Psoas muscle (tissue), 8 donors: ENCODE data around the gene SLC38A1. TPM values are rescaled to one million over a fixed set of nuclear protein-coding genes. Genes with fewer than 3 reads are reported as not detected.

Experiments
- ATAC-seq, 4 donors: fragments of 200-7000 bp; cut with Tn5 transposase; one replicate each; pipeline ENCODE4 v1.9.1; 2020; ENCODE audit warnings: moderate library complexity in 3 of 4, mild to moderate bottlenecking in 2 of 4
- DNase-seq, 2 donors: peaks; one replicate each; pipeline ENCODE4 v3.0.0-alpha.2; 2020
- H3K27ac ChIP-seq: fragments of 200-600 bp; one replicate; pipeline ENCODE4 v1.8.0; 2022
- H3K27me3 ChIP-seq, 3 donors: fragments of 200-600 bp in 1 of 3; one replicate each; pipeline versions ENCODE4 v1.6.1 to v1.8.0; 2013 to 2022; ENCODE audit warnings: low read length in 2 of 3, mild to moderate bottlenecking in 2 of 3, moderate library complexity in 1 of 3; ENCODE audit not compliant: insufficient read depth in 3 of 3
- H3K36me3 ChIP-seq, 2 donors: fragments of 200-600 bp in 1 of 2; one replicate each; pipeline versions ENCODE4 v1.6.1 to v1.8.0; 2013 to 2022; ENCODE audit warnings: low read depth in 1 of 2, mild to moderate bottlenecking in 1 of 2, moderate library complexity in 1 of 2; ENCODE audit not compliant: insufficient read depth in 1 of 2
- H3K4me1 ChIP-seq: fragments of 200-600 bp; one replicate; pipeline ENCODE4 v1.8.0; 2022
- H3K4me3 ChIP-seq: fragments of 200-600 bp; one replicate; pipeline ENCODE4 v1.8.0; 2022; ENCODE audit warnings: mild to moderate bottlenecking
- H3K9me3 ChIP-seq: fragments of 200-600 bp; one replicate; pipeline ENCODE4 v1.8.0; 2022
- CTCF ChIP-seq: fragments of 200-600 bp; IDR thresholded peaks from one replicate; pipeline ENCODE4 v1.8.0; 2022; ENCODE audit warnings: antibody characterized with exemption
- WGBS, 3 donors: extraction: QIAGEN DNeasy Blood & Tissue Kit; methylation state at CpG; one replicate each; pipeline versions ENCODE4 v1.1.6 to v1.1.7; 2013; 5-methylcytosine and 5-hydroxymethylcytosine counted together
- intact Hi-C, 2 donors: fragments of 100-400 bp; cut with DNase I; formaldehyde crosslinking; loops; one replicate each; pipeline versions ENCODE4 v1.11.0 to v1.14.2; 2022
- polyA plus RNA-seq, 3 donors: library from polyadenylated mRNA; stranded (reverse); fragments of 200-250 nt; gene quantifications; one replicate each; pipeline ENCODE4 v1.2.3, GENCODE V29; 2013
- total RNA-seq, 4 donors: library from RNA; stranded (reverse); fragmentation: NEBNext Ultra II Directional in 2 of 4; extraction: Animal tissue kit (Norgen Biotek cat#: 25700) in 2 of 4; gene quantifications; one replicate each; pipeline versions ENCODE4 v1.2.1 to v1.2.4, GENCODE V29; 2021 to 2023
- donor health status: healthy with polysubstance abuse.
- donor health status: DM: no; HTN: no; CAD: no; lungs with moderate emphysema.
- donor health status: Bipolar disorder and iron deficiency.
- donor health status: healthy.
- donor health status: DM: yes; HTN: yes; CAD: no.
- donor health status: DM: no; HTN: no; CAD: no.
- donor health status: DM: no; HTN: no; CAD: no.
- donor health status: DM: yes; HTN: yes; CAD: no.

Gene SLC38A1
- total and polyA plus RNA-seq, 7 donors: 17.3 to 338 (median 50.6) TPM

GRCh38 chr12:46259713-46260112, 9.1 kb downstream of the SLC38A1 start:
- intact Hi-C loops: loop anchor here in 1 of 2 donors (5.0 kb wide), 1 partner anchor 47 kb away; no protein-coding TSS in a partner anchor
- 58 to 83% (median 73%) methylated on average over 1 of the region's 1 CpG for WGBS, 3 donors
- H3K9me3 ChIP-seq: no peaks in the 10 kb centered on the region
- no peak overlapping the region for H3K27ac ChIP-seq
- H3K4me1 ChIP-seq: peaks cover 23% of the 10 kb centered on the region
- no peak overlapping the region for H3K4me3 ChIP-seq
- TF ChIP-seq CTCF: no peak
- no peak for ATAC-seq
- no peaks in the 10 kb centered on the region for H3K36me3 ChIP-seq
- no peak for DNase-seq
- H3K27me3 ChIP-seq: no peaks in the 10 kb centered on the region

- intact Hi-C loops: no loop called here
- peaks cover 22% of the 10 kb centered on the region for H3K4me1 ChIP-seq
- no peak overlapping the region for H3K4me3 ChIP-seq
- 97 to 99% (median 98%) methylated on average over 4 of the region's 4 CpGs for WGBS, 3 donors
- H3K36me3 ChIP-seq: no peaks in the 10 kb centered on the region
- DNase-seq (no peak), ATAC-seq (no peak)
- no peaks in the 10 kb centered on the region for H3K9me3 ChIP-seq
- no peak for TF ChIP-seq CTCF
- H3K27ac ChIP-seq: no peak overlapping the region
- H3K27me3 ChIP-seq: no peaks in the 10 kb centered on the region
Measured at GRCh38 chr12:46259071-46259470, 9.8 kb downstream of the SLC38A1 start.

- Histone ChIP-seq H3K9me3 (no peaks in the 10 kb centered on the region), H3K36me3 (no peaks in the 10 kb centered on the region), H3K4me3 (no peak overlapping the region), H3K4me1 (peaks cover 14% of the 10 kb centered on the region), H3K27me3 (no peaks in the 10 kb centered on the region), H3K27ac (no peak overlapping the region)
- DNase-seq (no peak), ATAC-seq (no peak)
- 87 to 94% (median 89%) methylated on average over 2 of the region's 2 CpGs for WGBS, 3 donors
- no peak for TF ChIP-seq CTCF
- intact Hi-C loops: no loop called here
Measured at GRCh38 chr12:46258129-46258528, 10.7 kb downstream of the SLC38A1 start.

- 75 to 85% (median 78%) methylated on average over 3 of the region's 3 CpGs for WGBS, 3 donors
Measured at GRCh38 chr12:46256942-46257341, 11.9 kb downstream of the SLC38A1 start.

More at GRCh38 chr12:46256942-46257341, 11.9 kb downstream of the SLC38A1 start:
- H3K4me3 ChIP-seq: no peak overlapping the region
- no peaks in the 10 kb centered on the region for H3K36me3 ChIP-seq
- ATAC-seq (no peak), DNase-seq (no peak)
- intact Hi-C loops: no loop called here
- peaks cover 14% of the 10 kb centered on the region for H3K4me1 ChIP-seq
- H3K9me3 ChIP-seq: no peaks in the 10 kb centered on the region
- H3K27me3 ChIP-seq: no peaks in the 10 kb centered on the region
- TF ChIP-seq CTCF: no peak
- H3K27ac ChIP-seq: no peak overlapping the region
